ENCODE results near the gene GALNT15.

GALNT15 gene

GRCh38 chr3:16187213-16187790 is 12.8 kb downstream of the GALNT15 start:
- no peak for DNase-seq (ENCODE audit: low read depth in 2 of 2)

- DNase-seq (ENCODE audit: low read depth in 2 of 2): no peak
Observed at GRCh38 chr3:16188071-16188470, 13.6 kb downstream of the GALNT15 start.

GRCh38 chr3:16189201-16189600 is 14.7 kb downstream of the GALNT15 start:
- DNase-seq (ENCODE audit: low read depth in 2 of 2): no peak

GRCh38 chr3:16190704-16191103 is 16.2 kb downstream of the GALNT15 start:
- DNase-seq (ENCODE audit: low read depth in 2 of 2): no peak

GRCh38 chr3:16191591-16191990 is 17.1 kb downstream of the GALNT15 start:
- no peak for DNase-seq (ENCODE audit: low read depth in 2 of 2)

GRCh38 chr3:16192176-16192811 is 17.8 kb downstream of the GALNT15 start:
- DNase-seq (ENCODE audit: low read depth in 2 of 2): no peak

- DNase-seq (ENCODE audit: low read depth in 2 of 2): no peak
Observed at GRCh38 chr3:16198427-16198826, 23.9 kb downstream of the GALNT15 start.

GRCh38 chr3:16199769-16200168 is 25.3 kb downstream of the GALNT15 start:
- no peak for DNase-seq (ENCODE audit: low read depth in 2 of 2)

- DNase-seq (ENCODE audit: low read depth in 2 of 2): no peak
Observed at GRCh38 chr3:16200411-16200810, 25.9 kb downstream of the GALNT15 start.

- DNase-seq (ENCODE audit: low read depth in 2 of 2): no peak
Observed at GRCh38 chr3:16203031-16203430, 28.6 kb downstream of the GALNT15 start.

GRCh38 chr3:16203671-16204629 is 29.5 kb downstream of the GALNT15 start:
- no peak for DNase-seq (ENCODE audit: low read depth in 2 of 2)

- DNase-seq (ENCODE audit: low read depth in 2 of 2): no peak
Observed at GRCh38 chr3:16204751-16205150, 30.3 kb downstream of the GALNT15 start.

- DNase-seq (ENCODE audit: low read depth in 2 of 2): peak; percentile 49
Observed at GRCh38 chr3:16205156-16205870, 30.8 kb downstream of the GALNT15 start.

GRCh38 chr3:16207031-16207430 is 32.6 kb downstream of the GALNT15 start:
- no peak for DNase-seq (ENCODE audit: low read depth in 2 of 2)

GRCh38 chr3:16211176-16211904 is 36.9 kb downstream of the GALNT15 start:
- no peak for DNase-seq (ENCODE audit: low read depth in 2 of 2)

GRCh38 chr3:16214366-16214765 is 39.9 kb downstream of the GALNT15 start:
- DNase-seq (ENCODE audit: low read depth in 2 of 2): no peak

GRCh38 chr3:16216373-16216935 is 42.0 kb downstream of the GALNT15 start:
- no peak for DNase-seq (ENCODE audit: low read depth in 2 of 2)

GRCh38 chr3:16219777-16220176 is 45.3 kb downstream of the GALNT15 start:
- DNase-seq (ENCODE audit: low read depth in 2 of 2): no peak

- no peak for DNase-seq (ENCODE audit: low read depth in 2 of 2)
Observed at GRCh38 chr3:16221990-16222389, 47.5 kb downstream of the GALNT15 start.

GRCh38 chr3:16222547-16222946 is 48.1 kb downstream of the GALNT15 start:
- DNase-seq (ENCODE audit: low read depth in 2 of 2): no peak

GRCh38 chr3:16224325-16224724 is 49.8 kb downstream of the GALNT15 start:
- DNase-seq (ENCODE audit: low read depth in 2 of 2): no peak
